Measurements from ENCODE around the gene TNFAIP8. TPM values are rescaled to one million over a fixed set of nuclear protein-coding genes. Genes with fewer than 3 reads are reported as not detected.

Gene TNFAIP8
- total and polyA plus RNA-seq, 2 experiments from 2014 or later = 10.6 to 29.2 TPM

- Histone ChIP-seq H3K4me1 (ENCODE audit: insufficient read depth) (peaks cover 11% of the 10 kb centered on the region; the same call in 1 of the 2 replicates), H3K79me2 (replicated peaks; ENCODE audit: insufficient read depth) (no peaks in the 10 kb centered on the region), H2AFZ (0 out of 2 replicates have a peak overlapping the region, but pooled peaks have one; percentile 18), H3F3A (replicated peaks; ENCODE audit: low read depth) (no peaks in the 10 kb centered on the region), H3K9me2 (ENCODE audit: insufficient read depth) (no peaks in the 10 kb centered on the region), H3K4me2 (no peak overlapping the region), H3K27ac (ENCODE audit: low read depth) (no peak overlapping the region), H3K36me3 (ENCODE audit: insufficient read depth) (no peaks in the 10 kb centered on the region), H4K20me1 (replicated peaks; ENCODE audit: insufficient read depth) (no peaks in the 10 kb centered on the region), H3K27me3 (ENCODE audit: insufficient read depth) (no peaks in the 10 kb centered on the region), H3K4me3 (no peak overlapping the region)
- H3K27me3 Mint-ChIP-seq (ENCODE audit: insufficient read depth, low read depth, poor library complexity) = peaks cover 4% of the 10 kb centered on the region
- H3K4me3 Mint-ChIP-seq = no peak overlapping the region
- H3K27ac Mint-ChIP-seq = no peak overlapping the region
- H3K36me3 Mint-ChIP-seq (ENCODE audit: low read depth) = no peaks in the 10 kb centered on the region
- DNase-seq (ENCODE audit: low spot score) = no peak
- no peak for TF ChIP-seq ZNF114 (CRISPR knock-in tag; IDR thresholded peaks at IDR 0.05)
- ATAC-seq = no peak
- H3K9me3 Mint-ChIP-seq = no peaks in the 10 kb centered on the region
- peaks cover 10% of the 10 kb centered on the region for H3K4me1 Mint-ChIP-seq
Observed at GRCh38 chr5:119409235-119409815, 53.5 kb downstream of the TNFAIP8 start.

- Mint-ChIP-seq H3K36me3 (ENCODE audit: low read depth) (no peaks in the 10 kb centered on the region), H3K27me3 (ENCODE audit: insufficient read depth, low read depth, poor library complexity) (peaks cover 2% of the 10 kb centered on the region), H3K27ac (no peak overlapping the region), H3K4me1 (peaks cover 10% of the 10 kb centered on the region), H3K4me3 (no peak overlapping the region), H3K9me3 (no peaks in the 10 kb centered on the region)
- H3K4me3 ChIP-seq = no peak overlapping the region
- ATAC-seq (no peak), DNase-seq (ENCODE audit: low spot score) (no peak)
- no peaks in the 10 kb centered on the region for H3K27me3 ChIP-seq (ENCODE audit: insufficient read depth)
- 0 out of 2 replicates have a peak, but pooled peaks cover 7% of the 10 kb centered on the region for H3K4me1 ChIP-seq (ENCODE audit: insufficient read depth)
- no peak overlapping the region; the same call in 1 of the 2 replicates for H2AFZ ChIP-seq
- no peak overlapping the region for H3K27ac ChIP-seq (ENCODE audit: low read depth)
- H3K4me2 ChIP-seq = no peak overlapping the region
- TF ChIP-seq NANOG (IDR thresholded peaks at IDR 0.05; ENCODE audit: borderline replicate concordance) (no peak), CREB1 (CRISPR knock-in tag; IDR thresholded peaks at IDR 0.05; ENCODE audit: low read depth) (no peak), ETS1 (IDR thresholded peaks at IDR 0.05) (no peak)
- H3K36me3 ChIP-seq (ENCODE audit: insufficient read depth) = no peaks in the 10 kb centered on the region
- H4K20me1 ChIP-seq (replicated peaks; ENCODE audit: insufficient read depth) = no peaks in the 10 kb centered on the region
- no peaks in the 10 kb centered on the region for H3K9me2 ChIP-seq (ENCODE audit: insufficient read depth)
- H3K79me2 ChIP-seq (replicated peaks; ENCODE audit: insufficient read depth) = no peaks in the 10 kb centered on the region
- H3F3A ChIP-seq (replicated peaks; ENCODE audit: low read depth) = no peaks in the 10 kb centered on the region
Observed at GRCh38 chr5:119410448-119411159, 54.8 kb downstream of the TNFAIP8 start.

GRCh38 chr5:119411361-119412278, 55.8 kb downstream of the TNFAIP8 start:
- no peaks in the 10 kb centered on the region for H3F3A ChIP-seq (replicated peaks; ENCODE audit: low read depth)
- no peaks in the 10 kb centered on the region for H4K20me1 ChIP-seq (replicated peaks; ENCODE audit: insufficient read depth)
- H3K4me2 ChIP-seq = peak overlapping the region; percentile 68
- H3K9me3 Mint-ChIP-seq = no peaks in the 10 kb centered on the region
- H3K4me3 ChIP-seq = peak overlapping the region; percentile 48
- ATAC-seq = peak; percentile 98
- peak overlapping the region; percentile 6; the same call in 1 of the 2 replicates for H2AFZ ChIP-seq
- H3K79me2 ChIP-seq (replicated peaks; ENCODE audit: insufficient read depth) = no peaks in the 10 kb centered on the region
- H3K4me3 Mint-ChIP-seq = peak overlapping the region; percentile 85
- 0 out of 2 replicates have a peak, but pooled peaks cover 7% of the 10 kb centered on the region for H3K4me1 ChIP-seq (ENCODE audit: insufficient read depth)
- TF ChIP-seq POLR2AphosphoS5 (IDR thresholded peaks at IDR 0.05; ENCODE audit: low read depth) = no peak
- peak; percentile 91 to 100 for TF ChIP-seq CTCF (conservative IDR thresholded peaks at IDR 0.05; ENCODE audit: low read depth in 2 of 2)
- TF ChIP-seq STAT1 (IDR thresholded peaks at IDR 0.05; ENCODE audit: unreplicated experiment) = no peak
- TF ChIP-seq ZNF331 (CRISPR knock-in tag; IDR thresholded peaks at IDR 0.05; ENCODE audit: low read depth) = no peak
- no peak for TF ChIP-seq JUNB (IDR thresholded peaks at IDR 0.05; ENCODE audit: unreplicated experiment)
- H3K36me3 Mint-ChIP-seq (ENCODE audit: low read depth) = no peaks in the 10 kb centered on the region
- peak; percentile 82 for DNase-seq (ENCODE audit: low spot score)
- no peaks in the 10 kb centered on the region for H3K36me3 ChIP-seq (ENCODE audit: insufficient read depth)
- no peak overlapping the region for H3K27ac ChIP-seq (ENCODE audit: low read depth)
- H3K27me3 ChIP-seq (ENCODE audit: insufficient read depth) = no peaks in the 10 kb centered on the region
- H3K4me1 Mint-ChIP-seq = peaks cover 10% of the 10 kb centered on the region
- H3K27me3 Mint-ChIP-seq (ENCODE audit: insufficient read depth, low read depth, poor library complexity) = peaks cover 2% of the 10 kb centered on the region
- peak overlapping the region; percentile 73 for H3K27ac Mint-ChIP-seq
- no peaks in the 10 kb centered on the region for H3K9me2 ChIP-seq (ENCODE audit: insufficient read depth)

Data from GM23338 (cell line).